Raji (cell line): ENCODE measurements around the gene HOXA1.

Experiments
- POLR2A ChIP-seq: IDR thresholded peaks from 2 replicates; pipeline ENCODE4 v1.6.1; 2011; ENCODE audit warnings: low read depth, low read length, control low read depth; ENCODE audit not compliant: insufficient read depth

HOXA1 gene

DNA sequence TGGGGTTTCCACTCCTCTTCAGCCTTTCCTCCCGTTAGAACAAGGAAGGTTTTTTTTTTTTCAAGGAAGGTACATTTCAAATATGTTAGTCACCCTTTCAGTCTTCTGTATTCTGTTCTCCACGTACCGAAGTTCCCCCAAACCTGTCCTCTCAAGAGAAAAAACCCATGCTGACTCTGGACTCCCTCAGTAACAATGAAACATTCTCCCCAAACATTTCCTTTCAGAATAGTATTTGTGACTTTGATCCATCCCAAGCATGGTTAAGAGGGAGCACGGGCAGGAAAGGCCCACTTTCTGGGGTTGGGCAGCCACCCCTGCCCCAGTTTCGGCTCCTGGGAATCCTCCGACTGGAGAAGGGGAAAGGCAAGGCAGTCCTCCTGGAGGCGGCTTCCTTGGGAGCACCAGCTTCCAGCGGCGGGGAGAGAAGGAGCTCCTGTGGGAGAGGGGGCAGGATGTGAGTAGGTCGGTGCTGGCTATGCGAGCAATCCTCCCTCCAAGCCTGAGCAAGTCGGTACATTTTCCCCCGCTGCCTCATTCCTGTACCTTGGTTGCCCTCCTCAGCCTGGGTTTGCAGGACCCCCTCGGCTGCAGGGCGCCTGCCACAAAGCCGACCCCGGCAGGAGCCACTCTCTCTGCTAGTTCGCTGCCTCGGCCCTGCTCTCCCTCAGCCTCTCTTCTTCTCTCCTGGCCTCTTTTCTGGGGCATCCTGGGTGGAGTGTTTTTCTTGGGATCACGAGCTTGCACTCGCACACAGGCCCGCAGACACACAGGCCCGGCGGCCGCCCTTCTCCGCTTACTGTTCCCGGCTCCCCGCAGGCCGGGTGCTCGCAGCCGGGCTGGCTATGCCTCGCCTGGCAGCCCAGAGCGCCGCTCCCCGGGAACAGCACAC, 2.1 kb upstream of the HOXA1 start:
- no peak for TF ChIP-seq POLR2A

DNA sequence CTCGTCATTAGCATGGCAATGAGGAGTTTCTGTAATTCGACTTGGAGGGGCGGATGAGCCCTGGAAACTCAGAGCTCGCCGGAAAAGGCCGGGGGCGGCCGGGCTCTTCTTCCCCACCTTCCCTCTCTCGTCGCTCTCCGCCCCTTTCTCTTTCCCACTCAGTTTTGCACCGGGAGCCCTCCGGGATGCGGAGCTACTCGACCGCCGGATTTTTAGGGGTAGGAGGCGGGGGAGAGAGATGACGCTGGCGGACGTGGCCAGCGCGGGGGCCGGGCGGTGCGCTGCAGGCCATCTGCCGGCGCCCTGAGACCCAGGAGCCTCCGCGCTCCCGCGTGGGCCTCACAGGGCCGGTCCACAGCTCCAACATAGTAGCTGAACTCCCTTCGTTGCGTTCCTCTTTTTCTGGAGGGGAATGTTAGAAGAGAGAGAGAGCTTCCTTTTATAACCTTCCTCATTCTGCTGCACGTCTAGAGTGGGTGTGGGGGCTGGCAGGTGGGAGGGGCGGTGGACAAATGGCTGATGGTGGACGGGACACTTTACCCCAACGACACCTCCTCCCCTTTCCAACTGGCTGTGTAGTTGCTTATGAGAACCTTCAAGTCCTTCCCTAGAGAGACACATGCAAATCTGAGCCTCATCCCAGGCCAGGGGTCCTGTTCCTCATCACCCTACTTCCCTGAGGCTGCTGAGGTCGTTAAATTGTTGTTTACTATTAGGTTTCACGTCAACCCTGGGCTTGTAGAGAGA, 1.1 kb upstream of the HOXA1 start:
- TF ChIP-seq POLR2A = no peak

DNA sequence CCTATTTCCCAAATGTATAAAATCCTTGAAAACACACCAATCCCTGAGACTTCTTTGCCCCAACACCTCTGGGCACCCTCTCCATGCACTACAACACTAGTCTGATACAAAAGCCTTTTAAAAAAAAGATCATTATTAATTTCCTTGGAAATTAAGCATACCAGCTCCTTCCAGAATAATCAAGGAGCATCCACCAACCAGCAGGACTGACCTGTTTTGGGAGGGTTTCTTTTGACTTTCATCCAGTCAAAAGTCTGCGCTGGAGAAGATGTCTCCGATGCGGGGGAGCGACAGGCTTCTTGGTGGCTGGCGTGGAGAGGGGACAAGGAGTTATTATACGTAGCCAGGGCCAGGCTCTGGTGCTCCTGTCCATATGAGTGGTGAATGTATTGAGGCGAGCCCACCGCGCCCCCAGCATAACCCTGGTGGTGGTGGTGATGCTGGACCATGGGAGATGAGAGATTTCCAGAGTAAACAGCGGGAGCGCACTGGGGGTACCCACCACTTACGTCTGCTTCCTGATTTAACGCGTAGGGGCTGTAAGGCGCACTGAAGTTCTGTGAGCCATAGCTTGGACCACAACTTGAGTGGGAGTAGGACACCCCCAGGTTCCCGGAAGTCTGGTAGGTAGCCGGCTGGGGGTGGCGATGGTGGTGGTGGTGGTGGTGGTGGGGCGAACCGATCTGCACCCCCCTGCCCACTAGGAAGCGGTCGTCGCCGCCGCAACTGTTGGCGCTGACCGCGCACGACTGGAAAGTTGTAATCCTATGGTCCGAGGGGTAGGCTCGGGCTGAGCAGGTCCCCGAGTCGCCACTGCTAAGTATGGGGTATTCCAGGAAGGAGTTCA, 527 bp downstream of the HOXA1 start:
- TF ChIP-seq POLR2A = no peak

DNA sequence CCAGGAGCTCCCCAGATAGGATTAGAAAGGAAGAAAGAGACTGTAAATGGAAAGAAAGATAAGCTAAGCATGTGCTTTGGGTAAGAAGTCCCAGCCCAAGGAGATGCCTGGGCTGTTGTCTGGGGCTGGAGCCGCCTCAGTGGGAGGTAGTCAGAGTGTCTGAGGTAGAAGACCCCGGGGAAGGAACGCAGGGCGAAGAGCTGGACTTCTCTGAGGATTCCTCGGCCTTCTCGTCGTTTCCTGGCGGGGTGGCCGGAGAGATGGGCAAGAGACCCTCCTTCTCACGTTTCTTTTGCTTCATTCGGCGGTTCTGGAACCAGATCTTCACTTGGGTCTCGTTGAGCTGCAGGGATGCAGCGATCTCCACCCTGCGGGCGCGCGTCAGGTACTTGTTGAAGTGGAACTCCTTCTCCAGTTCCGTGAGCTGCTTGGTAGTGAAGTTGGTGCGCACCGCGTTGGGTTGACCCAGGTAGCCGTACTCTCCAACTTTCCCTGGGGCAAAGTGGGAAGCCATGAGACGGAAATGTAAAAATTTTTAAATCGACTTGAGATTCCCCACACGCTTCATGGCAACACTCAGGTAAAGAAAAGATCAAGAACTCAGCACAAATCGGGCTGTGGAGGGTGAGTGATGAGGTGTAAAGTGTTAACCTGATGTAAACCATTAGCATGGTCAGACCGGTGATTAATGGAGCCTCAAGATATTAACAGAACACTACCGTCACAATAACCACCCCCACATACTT, 1.3 kb downstream of the HOXA1 start:
- TF ChIP-seq POLR2A = no peak

GRCh38 chr7:27093184-27093895, 2.5 kb downstream of the HOXA1 start:
- TF ChIP-seq POLR2A = no peak

DNA sequence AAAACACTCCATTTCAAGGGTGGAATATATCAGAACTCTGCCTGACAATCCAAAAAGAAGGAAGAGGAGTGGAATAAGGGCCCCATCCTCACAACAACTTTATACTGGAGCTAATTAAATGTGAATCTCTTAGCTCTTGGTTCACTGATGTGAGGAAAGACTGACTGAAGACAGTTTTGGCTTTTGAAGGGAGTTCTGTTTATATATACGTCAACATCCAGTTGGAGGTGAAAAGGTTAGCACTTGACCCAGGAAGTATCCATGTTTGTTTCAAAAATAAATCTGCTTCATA, 3.0 kb downstream of the HOXA1 start:
- TF ChIP-seq POLR2A = no peak

GRCh38 chr7:27091941-27092818, 3.6 kb downstream of the HOXA1 start:
- TF ChIP-seq POLR2A = no peak

DNA sequence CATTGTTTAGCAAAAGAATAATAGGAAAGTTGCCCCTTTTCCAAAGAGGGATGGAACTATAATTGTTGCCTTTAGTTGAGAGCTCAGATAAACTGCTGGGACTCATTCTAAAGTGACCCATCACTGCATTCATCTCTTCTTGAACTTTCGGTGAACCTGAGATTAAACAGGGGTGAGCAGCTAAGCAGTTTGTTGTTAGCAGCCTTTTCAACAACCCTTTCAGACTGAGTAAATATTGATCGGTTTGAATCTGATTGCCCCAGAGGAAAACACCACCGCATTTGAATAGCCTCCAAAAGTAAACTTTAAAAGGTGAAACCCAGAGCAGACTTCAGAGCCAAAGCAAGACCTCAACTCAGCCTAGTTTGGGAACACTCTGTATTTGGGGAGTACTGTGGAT, 4.7 kb downstream of the HOXA1 start:
- TF ChIP-seq POLR2A = no peak

GRCh38 chr7:27088002-27088922, 7.5 kb downstream of the HOXA1 start:
- TF ChIP-seq POLR2A = no peak

DNA sequence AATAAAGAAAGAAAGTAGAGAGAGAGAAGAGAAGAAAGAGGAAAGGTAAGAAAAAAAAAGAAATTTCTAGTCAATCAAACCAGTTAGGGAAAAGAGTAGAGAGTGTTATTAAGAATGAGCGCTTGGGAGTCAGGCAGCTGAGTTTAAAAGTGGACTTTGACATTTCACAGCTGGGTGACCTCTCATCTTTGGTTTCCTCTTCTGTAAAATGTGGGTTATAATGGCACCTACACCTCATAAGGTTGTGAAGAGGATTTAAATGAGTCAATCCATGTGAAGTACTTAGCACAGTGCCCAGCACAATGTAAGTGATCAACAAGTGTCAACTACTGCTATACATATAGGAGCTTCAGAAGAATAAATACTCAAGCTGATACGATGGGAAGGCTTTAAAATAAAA, 12.2 kb downstream of the HOXA1 start:
- TF ChIP-seq POLR2A = no peak

DNA sequence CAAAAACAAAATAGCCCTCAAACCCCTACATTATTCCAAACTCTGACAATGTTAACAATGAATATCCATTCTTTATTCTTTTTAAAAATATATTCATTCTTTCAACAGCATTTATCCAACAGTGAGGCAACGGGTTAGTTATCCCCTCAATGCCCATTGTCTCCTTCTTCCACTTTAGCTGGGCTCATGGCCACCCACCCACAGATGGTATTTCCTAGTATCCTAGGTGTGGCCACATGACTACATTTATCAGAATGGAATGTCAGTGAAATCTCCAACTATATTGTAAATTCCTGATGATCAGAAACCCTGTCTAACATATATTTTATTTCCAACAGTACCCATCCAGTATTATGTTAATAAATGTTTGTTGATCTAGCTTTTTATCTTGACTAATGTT, 13.6 kb downstream of the HOXA1 start:
- TF ChIP-seq POLR2A = no peak

GRCh38 chr7:27080844-27081436, 14.9 kb downstream of the HOXA1 start:
- no peak for TF ChIP-seq POLR2A

DNA sequence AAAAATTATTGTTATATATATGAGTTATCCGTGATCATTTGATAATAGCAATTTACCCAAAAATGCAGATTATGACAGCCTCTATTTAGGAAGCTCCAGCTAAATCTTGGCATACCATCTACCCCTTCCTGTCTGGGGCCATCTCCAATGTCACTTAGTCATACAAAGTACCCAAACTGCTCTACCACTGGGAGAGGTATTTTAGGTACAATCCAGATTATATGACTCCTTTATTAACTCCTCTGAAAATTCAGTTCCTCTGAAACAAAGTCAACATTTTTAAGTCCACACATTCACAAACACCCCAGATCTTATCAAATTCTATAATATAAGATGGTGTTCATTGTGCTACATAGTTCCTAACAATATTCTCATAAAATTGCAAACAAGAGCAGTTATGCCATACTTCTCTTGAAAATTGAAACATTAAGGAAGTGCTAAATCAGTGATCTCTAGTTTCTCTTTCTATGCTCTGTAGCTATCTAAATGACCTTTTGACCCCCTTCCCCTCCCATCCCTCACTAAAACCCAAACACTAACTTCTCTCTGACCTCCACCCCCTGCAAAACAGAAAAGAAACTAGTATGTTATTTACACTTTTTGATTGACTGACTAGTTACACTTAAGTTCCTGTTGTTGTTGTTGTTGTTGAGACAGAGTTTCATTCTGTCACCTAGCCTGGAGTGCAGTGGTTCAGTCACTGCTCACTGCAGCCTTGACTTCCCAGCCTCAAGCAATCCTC, 16.4 kb downstream of the HOXA1 start:
- TF ChIP-seq POLR2A = no peak
